CD14-positive monocyte (primary cell): ENCODE measurements around the gene MORN1. TPM values are rescaled to one million over a fixed set of nuclear protein-coding genes. Genes with fewer than 3 reads are reported as not detected.

Experiments used
- DNase-seq, 3 donors: peaks; one replicate each; pipeline ENCODE4 v3.0.0-alpha.2; 2011 to 2022
- H2AFZ ChIP-seq: 2 replicates; pipeline ENCODE4 v1.6.0; 2012; ENCODE audit warnings: mild to moderate bottlenecking, low read depth, low read length, inconsistent platforms; ENCODE audit not compliant: insufficient read depth, poor library complexity, severe bottlenecking
- H3K27ac ChIP-seq, 2 donors: 1 replicate in 1 of 2; 2 replicates in 1 of 2; pipeline ENCODE4 v1.5.1; 2012 to 2013; ENCODE audit warnings: low read length in 2 of 2, control low read depth in 1 of 2, inconsistent platforms in 1 of 2, low read depth in 1 of 2, mild to moderate bottlenecking in 1 of 2
- H3K27me3 ChIP-seq, 2 donors: one replicate each; pipeline versions ENCODE4 v1.6.0 to v1.6.1; 2011 to 2013; ENCODE audit warnings: low read length in 2 of 2; ENCODE audit not compliant: control insufficient read depth in 2 of 2, insufficient read depth in 2 of 2
- H3K36me3 ChIP-seq, 2 donors: replicated peaks in 1 of 2; 1 replicate in 1 of 2; 2 replicates in 1 of 2; pipeline versions ENCODE4 v1.5.1 to v1.6.1; 2012 to 2013; ENCODE audit warnings: low read length in 2 of 2, control low read depth in 1 of 2, inconsistent platforms in 1 of 2, mild to moderate bottlenecking in 1 of 2; ENCODE audit not compliant: insufficient read depth in 2 of 2, control insufficient read depth in 1 of 2
- H3K4me1 ChIP-seq, 2 donors: 1 replicate in 1 of 2; 2 replicates in 1 of 2; pipeline versions ENCODE4 v1.5.1 to v1.6.1; 2012 to 2013; ENCODE audit warnings: low read length in 2 of 2, control low read depth in 1 of 2, inconsistent platforms in 1 of 2, mild to moderate bottlenecking in 1 of 2, moderate library complexity in 1 of 2; ENCODE audit not compliant: insufficient read depth in 2 of 2, control insufficient read depth in 1 of 2
- H3K4me2 ChIP-seq: replicated peaks from 2 replicates; pipeline ENCODE3; 2012; ENCODE audit warnings: low read length, moderate library complexity, mild to moderate bottlenecking; ENCODE audit not compliant: poor library complexity, severe bottlenecking; ENCODE audit errors: extremely low read depth
- H3K4me3 ChIP-seq, 3 experiments: fragments of 200-600 bp in 1 of 3; sonication (generic) in 1 of 3; replicated peaks in 1 of 3; 1 replicate in 2 of 3; 2 replicates in 1 of 3; pipeline ENCODE4 v1.5.1; 2011 to 2013; ENCODE audit warnings: low read length in 3 of 3, mild to moderate bottlenecking in 3 of 3, control low read depth in 2 of 3, low read depth in 2 of 3, inconsistent platforms in 1 of 3, moderate library complexity in 1 of 3
- H3K79me2 ChIP-seq: 2 replicates; pipeline ENCODE4 v1.6.0; 2012; ENCODE audit warnings: mild to moderate bottlenecking, control low read depth, inconsistent platforms, low read length, moderate library complexity; ENCODE audit not compliant: insufficient read depth
- H3K9ac ChIP-seq: 2 replicates; pipeline ENCODE4 v1.6.0; 2017; ENCODE audit warnings: low read length, mild to moderate bottlenecking; ENCODE audit not compliant: insufficient read depth, poor library complexity, severe bottlenecking
- H3K9me3 ChIP-seq, 2 donors: replicated peaks in 1 of 2; 1 replicate in 1 of 2; 2 replicates in 1 of 2; pipeline versions ENCODE4 v1.5.1 to v1.6.1; 2012 to 2013; ENCODE audit warnings: low read length in 2 of 2, control low read depth in 1 of 2; ENCODE audit not compliant: control insufficient read depth in 1 of 2, insufficient read depth in 1 of 2
- H4K20me1 ChIP-seq: 2 replicates; pipeline ENCODE4 v1.6.0; 2012; ENCODE audit warnings: mild to moderate bottlenecking, low read length, control low read depth, moderate library complexity; ENCODE audit not compliant: insufficient read depth
- H3K27ac Mint-ChIP-seq, 7 donors: one replicate each; pipeline ENCODE4 v1.8.0; 2020; ENCODE audit warnings: mild to moderate bottlenecking in 7 of 7, mixed read lengths in 7 of 7, moderate library complexity in 6 of 7, inconsistent platforms in 2 of 7
- H3K27me3 Mint-ChIP-seq, 3 donors: one replicate each; pipeline ENCODE4 v1.8.0; 2021 to 2022; ENCODE audit warnings: low read depth in 3 of 3, mild to moderate bottlenecking in 3 of 3, mixed read lengths in 3 of 3, moderate library complexity in 3 of 3, inconsistent platforms in 1 of 3
- H3K36me3 Mint-ChIP-seq, 2 donors: one replicate each; pipeline ENCODE4 v1.8.0; 2020; ENCODE audit warnings: mixed read lengths in 2 of 2, inconsistent platforms in 1 of 2, mild to moderate bottlenecking in 1 of 2
- H3K4me1 Mint-ChIP-seq: one replicate; pipeline ENCODE4 v1.8.0; 2020; ENCODE audit warnings: mild to moderate bottlenecking, mixed read lengths
- H3K4me3 Mint-ChIP-seq, 2 donors: one replicate each; pipeline ENCODE4 v1.8.0; 2020; ENCODE audit warnings: mild to moderate bottlenecking in 2 of 2, mixed read lengths in 2 of 2, moderate library complexity in 1 of 2
- H3K9me3 Mint-ChIP-seq, 7 donors: one replicate each; pipeline ENCODE4 v1.8.0; 2020 to 2022; ENCODE audit warnings: mixed read lengths in 7 of 7, mild to moderate bottlenecking in 6 of 7, moderate library complexity in 6 of 7, inconsistent platforms in 2 of 7
- WGBS: methylation state at CpG from one replicate; pipeline ENCODE4 v1.1.5; 2013; ENCODE audit warnings: missing lambda C conversion rate; ENCODE audit not compliant: insufficient coverage; 5-methylcytosine and 5-hydroxymethylcytosine counted together
- intact Hi-C, 2 donors: fragments of 100-400 bp; cut with micrococcal nuclease; formaldehyde crosslinking; loops; one replicate each; pipeline versions ENCODE4 v1.15.0 to v1.15.1; 2023
- polyA plus RNA-seq, 3 donors: library from polyadenylated mRNA; depleted of rRNA in 1 of 3; unstranded in 2 of 3; stranded (reverse) in 1 of 3; fragments of 300-500 nt in 2 of 3; fragments of >200 nt in 1 of 3; fragmentation: Illumina TruSeq in 2 of 3; gene quantifications; 1 replicate in 2 of 3; 2 replicates in 1 of 3; pipeline ENCODE4 v1.2.3, GENCODE V29; 2012 to 2021
- TF ChIP-seq, protein P1 (sequence below): fragments of 200-600 bp; IDR thresholded peaks from one replicate; pipeline ENCODE4 v1.8.0; 2022; ENCODE audit warnings: antibody characterized with exemption, mild to moderate bottlenecking

Gene MORN1
- polyA plus RNA-seq, 3 donors = 1.5 to 3.0 (median 1.7) TPM

DNA sequence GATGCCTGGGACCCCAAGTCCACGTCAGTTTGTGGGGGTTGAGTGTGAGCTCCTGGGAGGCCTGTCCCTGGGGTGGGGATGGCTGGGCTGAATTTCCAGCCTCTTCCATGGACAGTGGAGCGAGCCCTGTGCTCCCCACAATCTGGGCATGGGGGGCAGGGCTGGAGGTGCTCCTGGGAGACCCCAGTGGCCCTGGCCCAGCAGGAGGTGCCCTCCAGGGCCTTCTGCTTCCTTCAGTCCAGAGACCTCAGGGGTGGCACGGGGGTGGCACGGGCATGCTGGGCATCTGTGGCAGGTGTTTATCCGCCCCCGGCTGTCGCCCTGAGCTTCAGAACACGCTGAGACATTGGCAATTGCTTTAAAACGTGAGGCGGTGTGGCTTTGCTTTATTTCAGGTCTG, 40.9 kb downstream of the MORN1 start:
- H2AFZ ChIP-seq = no peak overlapping the region
- H3K27me3 Mint-ChIP-seq = peaks cover 2 to 7% (median 5%) of the 10 kb centered on the region in 3 donors

DNA sequence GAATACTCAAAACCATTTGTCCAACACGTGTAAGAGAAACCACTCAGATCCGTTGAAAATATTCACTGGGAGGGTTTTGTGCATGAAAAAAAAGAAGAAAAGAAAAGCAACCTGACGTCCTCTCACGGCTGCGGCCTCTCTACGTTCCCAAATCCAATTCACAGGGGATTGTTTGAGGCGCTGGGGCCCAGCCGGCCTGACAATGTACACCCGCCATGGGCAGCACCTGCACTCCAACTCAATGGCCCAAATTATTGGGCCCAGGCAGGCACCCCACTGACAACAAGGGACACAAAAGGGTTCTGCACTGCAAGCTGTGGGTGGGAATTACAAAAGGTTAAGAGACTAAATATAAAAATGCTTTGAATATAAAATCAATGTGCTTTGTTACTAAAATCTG, 41.5 kb downstream of the MORN1 start:
- intact Hi-C loops = no loop called here
- Histone ChIP-seq H3K36me3 (no peaks in the 10 kb centered on the region), H3K27me3 (no peaks in the 10 kb centered on the region), H3K9me3 (no peaks in the 10 kb centered on the region), H3K9ac (no peak overlapping the region), H3K4me1 (no peaks in the 10 kb centered on the region), H3K27ac (no peak overlapping the region), H3K4me2 (no peak overlapping the region), H3K4me3 (no peak overlapping the region), H3K79me2 (no peaks in the 10 kb centered on the region), H2AFZ (no peak overlapping the region), H4K20me1 (no peaks in the 10 kb centered on the region)
- DNase-seq = no peak
- H3K9me3 Mint-ChIP-seq = peaks cover 0 to 2% (median 0%) of the 10 kb centered on the region in 7 donors
- peaks cover 2 to 7% (median 5%) of the 10 kb centered on the region in 3 donors for H3K27me3 Mint-ChIP-seq
- no peak overlapping the region for H3K4me3 Mint-ChIP-seq
- no peaks in the 10 kb centered on the region for H3K36me3 Mint-ChIP-seq
- H3K27ac Mint-ChIP-seq = no peak overlapping the region
- TF ChIP-seq, protein P1, sequence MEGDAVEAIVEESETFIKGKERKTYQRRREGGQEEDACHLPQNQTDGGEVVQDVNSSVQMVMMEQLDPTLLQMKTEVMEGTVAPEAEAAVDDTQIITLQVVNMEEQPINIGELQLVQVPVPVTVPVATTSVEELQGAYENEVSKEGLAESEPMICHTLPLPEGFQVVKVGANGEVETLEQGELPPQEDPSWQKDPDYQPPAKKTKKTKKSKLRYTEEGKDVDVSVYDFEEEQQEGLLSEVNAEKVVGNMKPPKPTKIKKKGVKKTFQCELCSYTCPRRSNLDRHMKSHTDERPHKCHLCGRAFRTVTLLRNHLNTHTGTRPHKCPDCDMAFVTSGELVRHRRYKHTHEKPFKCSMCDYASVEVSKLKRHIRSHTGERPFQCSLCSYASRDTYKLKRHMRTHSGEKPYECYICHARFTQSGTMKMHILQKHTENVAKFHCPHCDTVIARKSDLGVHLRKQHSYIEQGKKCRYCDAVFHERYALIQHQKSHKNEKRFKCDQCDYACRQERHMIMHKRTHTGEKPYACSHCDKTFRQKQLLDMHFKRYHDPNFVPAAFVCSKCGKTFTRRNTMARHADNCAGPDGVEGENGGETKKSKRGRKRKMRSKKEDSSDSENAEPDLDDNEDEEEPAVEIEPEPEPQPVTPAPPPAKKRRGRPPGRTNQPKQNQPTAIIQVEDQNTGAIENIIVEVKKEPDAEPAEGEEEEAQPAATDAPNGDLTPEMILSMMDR = no peak
- no peaks in the 10 kb centered on the region for H3K4me1 Mint-ChIP-seq
- WGBS = 93% methylated on average over 8 of the region's 9 CpGs

More for the DNA sequence above, 40.9 kb downstream of the MORN1 start:
- DNase-seq = no peak
- Mint-ChIP-seq H3K4me3 (no peak overlapping the region), H3K27ac (no peak overlapping the region), H3K4me1 (no peaks in the 10 kb centered on the region), H3K9me3 (peaks cover 0 to 2% (median 0%) of the 10 kb centered on the region in 7 donors), H3K36me3 (no peaks in the 10 kb centered on the region)
- no peak overlapping the region for H3K4me3 ChIP-seq
- TF ChIP-seq, protein P1 = no peak
- no peaks in the 10 kb centered on the region for H3K79me2 ChIP-seq
- H3K36me3 ChIP-seq = no peaks in the 10 kb centered on the region
- intact Hi-C loops = no loop called here
- H3K9ac ChIP-seq = no peak overlapping the region
- no peak overlapping the region for H3K4me2 ChIP-seq
- 92% methylated on average over 8 of the region's 10 CpGs for WGBS
- no peaks in the 10 kb centered on the region for H3K27me3 ChIP-seq
- no peaks in the 10 kb centered on the region for H3K9me3 ChIP-seq
- H3K4me1 ChIP-seq = no peaks in the 10 kb centered on the region
- H4K20me1 ChIP-seq = no peaks in the 10 kb centered on the region
- H3K27ac ChIP-seq = no peak overlapping the region
